HG03159 (cell line): Measurements from ENCODE around the gene SLC39A5.
A peak's percentile ranks its signal among the peaks of the same experiment; 100 is the strongest.
"Not testable (repeated sequence)": the region's sequence is repeated elsewhere in the genome, so short reads cannot be mapped to it uniquely, and the experiment has no call there.

ENCODE experiments used
- ATAC-seq: cut with Tn5 transposase; IDR thresholded peaks from one replicate; pipeline ENCODE4 v1.9.1; 2021; ENCODE audit warnings: mild to moderate bottlenecking, moderate library complexity; ENCODE audit not compliant: unreplicated experiment

SLC39A5 gene

GRCh38 chr12:56229916-56230431 is at the start of gene SLC39A5:
TSS of gene SLC39A5 (plus strand) at chr12:56230051. CDS start at chr12:56231275, 1,224 bp downstream.
- no peak for ATAC-seq

- ATAC-seq = no peak
Measured at GRCh38 chr12:56186957-56187356, 42.9 kb upstream of the SLC39A5 start.

GRCh38 chr12:56188131-56188777 is 41.6 kb upstream of the SLC39A5 start:
- no peak for ATAC-seq

- ATAC-seq = no peak
Measured at GRCh38 chr12:56188778-56189098, 41.1 kb upstream of the SLC39A5 start.

- peak; percentile 70 for ATAC-seq
Measured at GRCh38 chr12:56189099-56189917, 40.5 kb upstream of the SLC39A5 start, which contains the start of gene SMARCC2. TSS of gene SMARCC2 (minus strand) at chr12:56189483. CDS start at chr12:56189461, 22 bp downstream.

GRCh38 chr12:56189918-56190694 is 39.7 kb upstream of the SLC39A5 start:
- ATAC-seq = peak; percentile 51

GRCh38 chr12:56190695-56191155 is 39.1 kb upstream of the SLC39A5 start:
- ATAC-seq = no peak

GRCh38 chr12:56192582-56192981 is 37.3 kb upstream of the SLC39A5 start:
- ATAC-seq = no peak

GRCh38 chr12:56193025-56193578 is 36.7 kb upstream of the SLC39A5 start:
- ATAC-seq = no peak

GRCh38 chr12:56196818-56197550 is 32.9 kb upstream of the SLC39A5 start:
- not testable (repeated sequence) for ATAC-seq

- no peak for ATAC-seq
Measured at GRCh38 chr12:56197921-56198635, 31.8 kb upstream of the SLC39A5 start.

- no peak for ATAC-seq
Measured at GRCh38 chr12:56198836-56199235, 31.0 kb upstream of the SLC39A5 start.

GRCh38 chr12:56202366-56202765 is 27.5 kb upstream of the SLC39A5 start:
- ATAC-seq = no peak

GRCh38 chr12:56202838-56203237 is 27.0 kb upstream of the SLC39A5 start:
- ATAC-seq = no peak

- no peak for ATAC-seq
Measured at GRCh38 chr12:56204275-56204674, 25.6 kb upstream of the SLC39A5 start.

GRCh38 chr12:56205445-56205844 is 24.4 kb upstream of the SLC39A5 start:
- no peak for ATAC-seq

- ATAC-seq = no peak
Measured at GRCh38 chr12:56206452-56207166, 23.2 kb upstream of the SLC39A5 start.

GRCh38 chr12:56208006-56208405 is 21.8 kb upstream of the SLC39A5 start:
- no peak for ATAC-seq

GRCh38 chr12:56212361-56212760 is 17.5 kb upstream of the SLC39A5 start:
- ATAC-seq = no peak
